GM12891 (cell line): Measurements from ENCODE around the gene PDZD2.

ENCODE experiments used
- PAX5 ChIP-seq: IDR thresholded peaks from 2 replicates; pipeline ENCODE4 v1.6.1; 2011; ENCODE audit warnings: low read length, moderate library complexity, mild to moderate bottlenecking; ENCODE audit not compliant: insufficient read depth, severe bottlenecking
- POLR2A ChIP-seq: IDR thresholded peaks from 2 replicates; pipeline ENCODE4 v1.6.1; 2011; ENCODE audit warnings: low read depth, low read length, control low read depth
- POLR2AphosphoS5 ChIP-seq: IDR thresholded peaks from 2 replicates; pipeline ENCODE4 v1.6.1; 2011; ENCODE audit warnings: low read depth, low read length, control low read depth
- POU2F2 ChIP-seq: IDR thresholded peaks from 2 replicates; pipeline ENCODE4 v1.6.1; 2011; ENCODE audit warnings: low read depth, mild to moderate bottlenecking, control low read depth, low read length, moderate library complexity
- TAF1 ChIP-seq: IDR thresholded peaks from 2 replicates; pipeline ENCODE4 v1.6.1; 2011; ENCODE audit warnings: low read depth, low read length, control low read depth

GRCh38 chr5:31805785-31806400 is 167.0 kb downstream of the PDZD2 start:
- no peak for TF ChIP-seq POLR2A
- no peak for TF ChIP-seq POLR2AphosphoS5
- TF ChIP-seq PAX5: no peak
- TF ChIP-seq TAF1: no peak
- TF ChIP-seq POU2F2: no peak
